ENCODE data around the gene ARHGAP5.

DNA sequence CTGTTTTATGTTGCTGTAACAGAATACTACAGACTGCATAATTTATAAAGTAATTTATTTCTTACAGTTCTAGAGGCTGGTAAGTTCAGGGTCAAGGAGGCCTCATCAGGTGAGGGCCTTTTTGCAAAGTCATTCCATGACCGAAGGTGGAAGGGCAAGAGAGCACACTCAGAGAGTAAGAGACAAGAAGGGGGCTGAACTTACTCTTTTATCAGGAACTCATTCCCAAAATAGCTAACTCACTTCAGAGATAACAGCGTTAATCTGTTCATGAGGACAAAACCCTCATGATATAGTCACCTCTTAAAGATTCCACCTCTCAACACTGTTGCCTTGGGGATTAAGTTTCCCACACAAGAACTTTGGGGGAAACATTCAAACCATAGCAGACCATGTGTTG, 73.3 kb downstream of the ARHGAP5 start:
- no peak for TF ChIP-seq CTCF (IDR thresholded peaks at IDR 0.05)
- TF ChIP-seq POLR2A (IDR thresholded peaks at IDR 0.05), result no peak
